ENCODE data around the gene FRY.

Gene FRY

DNA sequence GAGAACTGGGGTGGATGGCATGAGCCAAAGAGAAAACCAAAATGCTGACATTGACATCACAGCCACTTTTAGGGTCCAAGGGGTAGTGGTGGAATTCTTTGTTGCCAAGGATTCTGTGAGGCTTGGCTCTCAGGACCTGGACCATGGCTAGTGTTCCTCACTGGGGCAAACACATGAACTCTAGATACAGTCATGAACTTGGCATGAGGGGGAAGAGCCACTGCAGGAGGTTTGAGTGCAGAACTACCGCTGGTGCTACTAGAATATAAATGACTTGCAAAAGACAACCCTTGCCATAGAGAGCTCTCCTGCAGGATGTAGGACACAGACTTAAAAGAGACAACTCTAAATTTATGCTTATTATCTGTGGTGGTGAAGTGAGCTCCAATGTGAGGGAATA, 29.8 kb upstream of the FRY start:
- no peak for TF ChIP-seq POLR2AphosphoS5 (IDR thresholded peaks at IDR 0.05; ENCODE audit: low read depth)
- TF ChIP-seq CTCF (IDR thresholded peaks at IDR 0.05; ENCODE audit: insufficient read depth, low read length): no peak
- no peak for TF ChIP-seq SPI1 (IDR thresholded peaks at IDR 0.05; ENCODE audit: borderline replicate concordance, low read depth)
- TF ChIP-seq, protein P1, sequence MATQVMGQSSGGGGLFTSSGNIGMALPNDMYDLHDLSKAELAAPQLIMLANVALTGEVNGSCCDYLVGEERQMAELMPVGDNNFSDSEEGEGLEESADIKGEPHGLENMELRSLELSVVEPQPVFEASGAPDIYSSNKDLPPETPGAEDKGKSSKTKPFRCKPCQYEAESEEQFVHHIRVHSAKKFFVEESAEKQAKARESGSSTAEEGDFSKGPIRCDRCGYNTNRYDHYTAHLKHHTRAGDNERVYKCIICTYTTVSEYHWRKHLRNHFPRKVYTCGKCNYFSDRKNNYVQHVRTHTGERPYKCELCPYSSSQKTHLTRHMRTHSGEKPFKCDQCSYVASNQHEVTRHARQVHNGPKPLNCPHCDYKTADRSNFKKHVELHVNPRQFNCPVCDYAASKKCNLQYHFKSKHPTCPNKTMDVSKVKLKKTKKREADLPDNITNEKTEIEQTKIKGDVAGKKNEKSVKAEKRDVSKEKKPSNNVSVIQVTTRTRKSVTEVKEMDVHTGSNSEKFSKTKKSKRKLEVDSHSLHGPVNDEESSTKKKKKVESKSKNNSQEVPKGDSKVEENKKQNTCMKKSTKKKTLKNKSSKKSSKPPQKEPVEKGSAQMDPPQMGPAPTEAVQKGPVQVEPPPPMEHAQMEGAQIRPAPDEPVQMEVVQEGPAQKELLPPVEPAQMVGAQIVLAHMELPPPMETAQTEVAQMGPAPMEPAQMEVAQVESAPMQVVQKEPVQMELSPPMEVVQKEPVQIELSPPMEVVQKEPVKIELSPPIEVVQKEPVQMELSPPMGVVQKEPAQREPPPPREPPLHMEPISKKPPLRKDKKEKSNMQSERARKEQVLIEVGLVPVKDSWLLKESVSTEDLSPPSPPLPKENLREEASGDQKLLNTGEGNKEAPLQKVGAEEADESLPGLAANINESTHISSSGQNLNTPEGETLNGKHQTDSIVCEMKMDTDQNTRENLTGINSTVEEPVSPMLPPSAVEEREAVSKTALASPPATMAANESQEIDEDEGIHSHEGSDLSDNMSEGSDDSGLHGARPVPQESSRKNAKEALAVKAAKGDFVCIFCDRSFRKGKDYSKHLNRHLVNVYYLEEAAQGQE (IDR thresholded peaks at IDR 0.05; ENCODE audit: insufficient replicate concordance, low read depth): no peak
- TF ChIP-seq GABPA (IDR thresholded peaks at IDR 0.05; ENCODE audit: low read depth): no peak
- no peaks in the 10 kb centered on the region for H3K27me3 ChIP-seq (ENCODE audit: insufficient read depth, poor library complexity, severe bottlenecking)
- DNase-seq (ENCODE audit: low read depth in 1 of 2, low spot score in 1 of 2): no peak
- no peak overlapping the region for H3K4me3 ChIP-seq (replicated peaks; ENCODE audit: insufficient read depth, low read length)
- peak overlapping the region; percentile 72 for H3K27ac ChIP-seq (replicated peaks)

GRCh38 chr13:32002873-32003272, 28.7 kb upstream of the FRY start:
- H3K4me3 ChIP-seq (replicated peaks; ENCODE audit: insufficient read depth, low read length): no peak overlapping the region
- no peak overlapping the region for H3K27ac ChIP-seq (replicated peaks)
- no peak for DNase-seq (ENCODE audit: low read depth in 1 of 2, low spot score in 1 of 2)
- no peak for TF ChIP-seq GABPA (IDR thresholded peaks at IDR 0.05; ENCODE audit: low read depth)
- TF ChIP-seq SPI1 (IDR thresholded peaks at IDR 0.05; ENCODE audit: borderline replicate concordance, low read depth): no peak
- TF ChIP-seq, protein P1 (IDR thresholded peaks at IDR 0.05; ENCODE audit: insufficient replicate concordance, low read depth): no peak
- no peak for TF ChIP-seq POLR2AphosphoS5 (IDR thresholded peaks at IDR 0.05; ENCODE audit: low read depth)
- TF ChIP-seq CTCF (IDR thresholded peaks at IDR 0.05; ENCODE audit: insufficient read depth, low read length): no peak
- no peaks in the 10 kb centered on the region for H3K27me3 ChIP-seq (ENCODE audit: insufficient read depth, poor library complexity, severe bottlenecking)

GRCh38 chr13:32007494-32007893, 24.1 kb upstream of the FRY start:
- no peak for DNase-seq (ENCODE audit: low read depth in 1 of 2, low spot score in 1 of 2)
- H3K27ac ChIP-seq (replicated peaks): no peak overlapping the region
- no peaks in the 10 kb centered on the region for H3K27me3 ChIP-seq (ENCODE audit: insufficient read depth, poor library complexity, severe bottlenecking)
- TF ChIP-seq SPI1 (IDR thresholded peaks at IDR 0.05; ENCODE audit: borderline replicate concordance, low read depth) (no peak), CTCF (IDR thresholded peaks at IDR 0.05; ENCODE audit: insufficient read depth, low read length) (no peak), GABPA (IDR thresholded peaks at IDR 0.05; ENCODE audit: low read depth) (no peak), POLR2AphosphoS5 (IDR thresholded peaks at IDR 0.05; ENCODE audit: low read depth) (no peak)
- TF ChIP-seq, protein P1 (IDR thresholded peaks at IDR 0.05; ENCODE audit: insufficient replicate concordance, low read depth): no peak
- H3K4me3 ChIP-seq (replicated peaks; ENCODE audit: insufficient read depth, low read length): no peak overlapping the region

Data from HL-60 (cell line).